Activated naive CD4-positive, alpha-beta T cell (primary cell): ENCODE measurements around the gene SERPINF2.
A peak's percentile ranks its signal among the peaks of the same experiment; 100 is the strongest.
"Not testable (repeated sequence)": the region's sequence is repeated elsewhere in the genome, so short reads cannot be mapped to it uniquely, and the experiment has no call there.

Experiments used
- DNase-seq, 4 experiments: peaks; one replicate each; lab custom pipeline; 2025; lab: John Stamatoyannopoulos, UW

SERPINF2 gene

DNA sequence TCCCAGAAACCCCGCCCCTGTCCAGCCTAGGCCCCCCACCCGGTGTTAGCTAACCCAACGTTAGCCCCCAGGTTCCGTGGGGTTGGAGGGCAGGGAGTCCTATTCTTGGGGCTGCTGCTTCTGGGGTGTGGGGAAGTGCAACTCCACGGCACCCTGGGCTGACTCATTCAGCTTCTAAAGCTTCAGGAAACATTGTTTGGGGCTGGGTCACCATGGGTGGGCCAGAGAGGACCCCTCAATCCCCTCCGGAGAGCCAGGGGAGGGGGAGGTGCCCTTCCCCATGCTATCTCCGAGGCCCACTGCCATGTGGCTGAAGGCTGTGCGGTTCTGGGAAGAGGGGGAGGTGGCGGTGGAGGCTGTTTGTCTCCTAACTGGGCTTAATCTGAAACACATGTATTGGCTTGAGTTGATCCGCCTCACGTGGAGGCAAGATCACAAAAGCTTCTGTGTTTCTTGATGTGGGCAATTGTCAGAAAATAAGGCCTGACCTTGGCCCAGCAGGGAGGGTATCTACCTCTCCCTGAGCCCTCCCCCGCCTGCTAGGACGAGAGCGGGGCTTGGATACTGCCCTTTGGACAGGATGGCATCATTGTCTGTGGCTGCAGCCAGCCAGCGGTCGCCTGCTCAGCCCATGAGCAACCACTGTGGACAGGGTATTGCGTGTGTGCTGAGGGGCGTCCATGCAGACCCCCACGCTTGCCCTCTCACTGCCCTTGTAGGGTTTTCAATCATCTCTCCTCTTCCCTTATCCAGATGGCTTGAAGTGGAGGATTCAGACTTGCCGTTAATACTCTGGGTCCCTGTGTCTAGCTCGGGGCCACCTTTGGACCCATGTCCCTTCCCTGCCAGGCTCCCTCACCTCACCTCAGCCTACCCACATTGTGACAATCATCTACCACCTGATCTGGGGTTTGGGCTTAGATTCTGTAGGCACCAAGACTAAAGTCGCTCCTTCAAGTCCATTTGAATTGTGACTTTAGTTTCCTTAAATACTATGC is 20.5 kb downstream of the SERPINF2 start:
- no peak for DNase-seq

- DNase-seq = peak in 2 of 4 experiments; percentile 31 to 59
Measured at GRCh38 chr17:1764284-1764683, 21.6 kb downstream of the SERPINF2 start.

GRCh38 chr17:1764705-1765104 is 22.0 kb downstream of the SERPINF2 start:
- not testable (repeated sequence) for DNase-seq

- no peak for DNase-seq
Measured at GRCh38 chr17:1765576-1765975, 22.9 kb downstream of the SERPINF2 start.

DNA sequence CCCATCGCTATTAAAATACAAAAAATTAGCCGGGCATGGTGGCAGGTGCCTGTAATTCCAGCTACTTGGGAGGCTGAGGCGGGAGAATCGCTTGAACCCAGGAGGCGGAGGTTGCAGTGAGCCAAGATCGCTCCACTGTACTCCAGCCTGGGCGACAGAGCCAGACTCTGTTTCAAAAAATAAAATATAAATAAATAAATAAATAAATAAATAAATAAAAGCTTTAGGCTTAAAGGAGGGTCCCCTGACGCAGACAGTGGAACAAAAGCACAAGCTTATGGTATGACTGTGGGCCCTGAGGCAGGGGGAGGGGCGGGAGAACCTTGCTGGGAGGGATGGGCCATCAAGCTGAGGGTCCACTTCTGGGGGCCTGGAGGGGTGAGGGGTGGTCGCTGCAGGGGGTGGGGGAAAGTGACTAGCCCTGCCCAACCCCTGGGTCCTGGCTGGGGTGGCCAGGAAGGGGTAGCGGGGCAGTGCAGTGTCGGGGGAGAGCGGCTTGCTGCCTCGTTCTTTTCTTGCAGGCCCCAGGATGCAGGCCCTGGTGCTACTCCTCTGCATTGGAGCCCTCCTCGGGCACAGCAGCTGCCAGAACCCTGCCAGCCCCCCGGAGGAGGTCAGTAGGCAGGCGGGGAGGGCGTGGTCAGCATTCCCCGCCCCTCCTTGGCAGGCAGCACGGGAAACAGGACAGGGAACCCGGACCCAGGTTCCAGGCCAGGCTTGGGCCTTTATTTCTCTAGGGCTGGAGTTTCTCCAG is 23.9 kb downstream of the SERPINF2 start:
- no peak for DNase-seq

DNA sequence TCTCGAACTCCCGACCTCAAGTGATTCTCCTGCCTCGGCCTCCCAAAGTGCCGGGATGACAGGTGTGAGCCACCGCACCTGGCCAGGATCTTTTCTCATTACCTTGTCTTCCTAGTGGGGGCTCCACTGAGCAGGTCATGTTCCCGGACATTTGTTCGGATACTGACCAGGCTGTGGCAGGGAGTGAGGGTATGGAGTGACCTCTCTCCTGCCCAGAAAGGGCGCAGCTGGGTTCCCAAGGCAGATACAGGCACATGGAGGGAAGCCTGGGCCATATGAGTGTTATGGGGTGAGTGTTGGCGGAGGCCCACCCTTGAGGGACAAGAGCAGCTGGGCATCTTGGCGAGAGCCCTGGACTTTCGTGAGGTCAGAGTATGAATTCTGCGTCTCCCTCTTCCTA is 24.7 kb downstream of the SERPINF2 start:
- DNase-seq = no peak

- DNase-seq = no peak
Measured at GRCh38 chr17:1769822-1770477, 27.3 kb downstream of the SERPINF2 start.

GRCh38 chr17:1773000-1773695 is 30.5 kb downstream of the SERPINF2 start:
- DNase-seq = not testable (repeated sequence)

DNA sequence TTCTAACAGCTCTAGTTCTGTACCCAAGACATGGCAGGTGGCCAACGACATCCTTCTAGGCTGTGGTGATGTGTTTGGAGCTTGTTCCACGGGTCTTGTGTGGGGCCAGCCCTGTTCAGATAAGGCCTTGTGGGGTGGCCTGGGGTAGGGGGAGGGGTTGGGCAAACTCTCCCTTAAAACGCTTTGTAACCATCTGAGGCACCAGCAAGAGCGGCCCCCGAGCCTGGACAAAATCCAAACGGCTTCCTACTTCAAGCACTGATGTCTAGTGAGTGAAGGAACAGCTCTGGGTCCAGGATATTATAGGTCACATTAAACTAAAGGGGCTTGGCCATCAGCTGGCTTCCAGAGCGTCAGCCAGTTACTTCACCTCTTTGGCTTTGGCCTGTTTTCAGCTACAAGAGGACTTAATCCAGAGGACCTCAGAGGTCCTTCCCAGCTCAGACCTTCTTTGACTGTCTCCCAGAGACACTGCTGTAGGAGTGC is 31.1 kb downstream of the SERPINF2 start:
- no peak for DNase-seq

GRCh38 chr17:1774390-1775176 is 31.9 kb downstream of the SERPINF2 start:
- no peak for DNase-seq

DNA sequence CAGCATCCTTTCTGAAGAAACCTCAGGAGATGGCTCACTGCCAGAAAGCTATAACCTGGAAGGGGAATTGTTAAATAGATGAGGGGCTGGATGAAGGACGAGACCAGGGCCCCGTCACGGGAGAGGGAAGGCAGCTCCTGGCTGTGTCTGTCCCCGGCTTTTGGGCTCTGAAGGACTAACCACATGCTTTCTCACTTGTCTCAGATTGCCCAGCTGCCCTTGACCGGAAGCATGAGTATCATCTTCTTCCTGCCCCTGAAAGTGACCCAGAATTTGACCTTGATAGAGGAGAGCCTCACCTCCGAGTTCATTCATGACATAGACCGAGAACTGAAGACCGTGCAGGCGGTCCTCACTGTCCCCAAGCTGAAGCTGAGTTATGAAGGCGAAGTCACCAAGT is 33.7 kb downstream of the SERPINF2 start:
- no peak for DNase-seq

GRCh38 chr17:1776857-1777256 is 34.2 kb downstream of the SERPINF2 start:
- no peak for DNase-seq

- DNase-seq = no peak
Measured at GRCh38 chr17:1779571-1780131, 37.0 kb downstream of the SERPINF2 start.

GRCh38 chr17:1782171-1782567 is 39.5 kb downstream of the SERPINF2 start:
- no peak for DNase-seq

DNA sequence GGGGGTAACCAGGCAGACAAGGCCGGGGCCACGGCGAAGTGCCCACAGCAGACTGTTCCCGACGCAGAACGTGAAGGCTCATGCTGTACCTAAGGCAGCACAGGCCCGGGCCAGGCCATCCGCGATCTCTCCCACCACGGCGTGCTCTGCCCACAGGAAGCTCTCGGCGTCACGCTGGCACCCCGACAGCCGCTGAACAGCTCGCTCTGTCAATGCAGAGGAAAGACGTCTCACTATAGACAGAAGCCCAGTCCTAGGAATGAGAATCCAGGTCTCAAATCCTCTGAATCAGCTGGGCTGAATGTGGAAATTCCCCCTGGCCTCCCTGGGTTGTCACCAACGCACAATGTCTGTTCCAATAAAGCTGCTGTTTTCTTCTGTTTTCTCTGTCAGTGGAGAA is 40.6 kb downstream of the SERPINF2 start:
- no peak for DNase-seq

DNA sequence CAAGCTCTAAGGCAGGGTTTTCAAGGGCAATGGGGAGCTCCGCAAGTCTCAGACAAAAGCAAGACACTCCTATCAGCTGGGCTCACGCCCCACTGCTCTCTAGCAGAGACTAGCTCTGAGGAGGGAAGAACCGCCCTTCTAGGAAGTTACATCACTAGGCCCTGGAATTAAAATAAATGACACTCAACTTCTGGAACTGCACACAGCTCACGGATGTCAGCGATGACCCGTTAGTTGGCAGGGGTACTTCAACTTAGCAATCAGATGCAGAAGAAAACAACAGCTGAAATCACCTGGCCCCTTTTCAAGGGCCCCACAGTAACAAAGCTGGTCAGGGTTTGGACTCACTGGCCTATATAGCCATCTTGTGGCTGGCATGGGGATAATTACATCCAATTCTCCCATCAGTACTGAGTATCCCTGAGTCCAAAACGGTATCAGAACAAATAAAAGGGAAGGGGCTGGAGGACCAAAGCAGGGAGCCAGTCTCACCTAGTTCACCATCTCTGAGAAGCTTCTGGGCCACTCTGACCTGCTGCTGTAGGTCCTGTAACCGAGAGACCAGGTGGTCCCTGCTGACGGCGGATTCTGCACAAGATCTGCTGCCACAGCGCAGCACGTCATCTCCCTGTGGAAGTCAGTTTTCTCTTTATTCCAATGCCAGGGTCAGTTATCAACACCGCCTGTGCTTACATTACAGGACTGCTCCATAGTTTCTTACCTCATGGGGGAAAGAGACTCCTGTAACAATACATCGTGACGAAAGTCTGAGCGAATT is 41.4 kb downstream of the SERPINF2 start:
- DNase-seq = no peak

GRCh38 chr17:1785930-1786329 is 43.3 kb downstream of the SERPINF2 start:
- no peak for DNase-seq

- DNase-seq = no peak
Measured at GRCh38 chr17:1786708-1787107, 44.0 kb downstream of the SERPINF2 start.

- DNase-seq = no peak
Measured at GRCh38 chr17:1787301-1787902, 44.7 kb downstream of the SERPINF2 start.
